MG63 (cell line): ENCODE measurements around the gene TRABD2B. TPM values are rescaled to one million over a fixed set of nuclear protein-coding genes. Genes with fewer than 3 reads are reported as not detected.
A peak's percentile ranks its signal among the peaks of the same experiment; 100 is the strongest.

ENCODE experiments used
- DNase-seq: peaks from one replicate; pipeline ENCODE4 v3.0.0-alpha.2; 2020
- H3K27me3 ChIP-seq: fragments of 250-450 bp; sonication (Bioruptor Pico); 2 replicates; pipeline ENCODE4 v1.5.1; 2020; ENCODE audit warnings: mild to moderate bottlenecking, moderate library complexity
- H3K36me3 ChIP-seq: fragments of 250-450 bp; sonication (Bioruptor Pico); 2 replicates; pipeline ENCODE4 v1.5.1; 2020; ENCODE audit warnings: mild to moderate bottlenecking, moderate library complexity
- H3K4me3 ChIP-seq: fragments of 250-450 bp; sonication (Bioruptor Pico); 2 replicates; pipeline ENCODE4 v1.5.1; 2020; ENCODE audit warnings: mild to moderate bottlenecking, moderate library complexity
- H3K9me3 ChIP-seq: fragments of 250-450 bp; sonication (Bioruptor Pico); 2 replicates; pipeline ENCODE4 v1.5.1; 2020; ENCODE audit warnings: mild to moderate bottlenecking, moderate library complexity
- total RNA-seq: library from RNA; depleted of rRNA; stranded (reverse); fragments of >200 nt; shearing (Covaris generic); gene quantifications from 2 replicates; pipeline ENCODE4 v1.2.3, GENCODE V29; 2014; ENCODE audit warnings: low replicate concordance

The TRABD2B gene
- total RNA-seq, 1 experiment from 2014 or later = 1.7 TPM

DNA sequence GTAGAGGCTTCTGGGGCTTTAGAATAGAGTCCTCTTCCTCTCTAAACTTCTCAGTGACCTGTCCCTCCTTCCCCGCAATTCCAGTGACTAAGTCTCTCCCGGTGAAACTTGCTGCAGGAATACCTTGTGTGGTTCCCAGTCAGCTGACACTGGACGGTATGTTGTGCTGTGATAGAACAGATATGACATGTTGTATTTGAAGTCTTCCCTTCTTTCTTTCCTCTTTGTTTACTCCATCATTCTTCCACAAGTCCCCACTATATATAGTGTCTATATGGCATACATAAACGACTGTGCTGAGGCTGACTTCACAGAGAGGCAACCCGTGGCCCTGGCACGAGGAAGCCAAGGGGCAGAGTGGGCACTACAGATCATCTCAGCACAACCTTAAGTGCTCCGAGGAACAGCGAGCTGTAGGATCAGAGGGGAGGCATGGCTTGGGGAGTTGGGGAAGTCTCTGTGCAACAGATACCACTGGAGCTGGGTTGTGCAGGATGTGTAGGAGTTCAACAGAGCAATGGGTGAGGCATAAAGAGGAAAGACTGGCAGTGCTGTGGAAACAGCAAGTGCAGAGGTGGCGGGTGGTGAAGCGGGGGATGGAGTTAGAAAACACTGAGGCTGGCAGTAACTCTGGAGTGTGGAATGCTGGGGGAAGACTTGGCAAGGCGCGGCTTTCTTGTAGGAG is 237.8 kb downstream of the TRABD2B start:
- Histone ChIP-seq H3K9me3 (no peaks in the 10 kb centered on the region), H3K36me3 (0 out of 2 replicates have a peak, but pooled peaks cover 3% of the 10 kb centered on the region), H3K27me3 (no peaks in the 10 kb centered on the region), H3K4me3 (no peak overlapping the region)
- DNase-seq = no peak

GRCh38 chr1:47758341-47759250 is 238.6 kb downstream of the TRABD2B start:
- no peak overlapping the region for H3K4me3 ChIP-seq
- no peaks in the 10 kb centered on the region for H3K9me3 ChIP-seq
- 0 out of 2 replicates have a peak, but pooled peaks cover 3% of the 10 kb centered on the region for H3K36me3 ChIP-seq
- no peaks in the 10 kb centered on the region for H3K27me3 ChIP-seq
- peak; percentile 17 for DNase-seq

DNA sequence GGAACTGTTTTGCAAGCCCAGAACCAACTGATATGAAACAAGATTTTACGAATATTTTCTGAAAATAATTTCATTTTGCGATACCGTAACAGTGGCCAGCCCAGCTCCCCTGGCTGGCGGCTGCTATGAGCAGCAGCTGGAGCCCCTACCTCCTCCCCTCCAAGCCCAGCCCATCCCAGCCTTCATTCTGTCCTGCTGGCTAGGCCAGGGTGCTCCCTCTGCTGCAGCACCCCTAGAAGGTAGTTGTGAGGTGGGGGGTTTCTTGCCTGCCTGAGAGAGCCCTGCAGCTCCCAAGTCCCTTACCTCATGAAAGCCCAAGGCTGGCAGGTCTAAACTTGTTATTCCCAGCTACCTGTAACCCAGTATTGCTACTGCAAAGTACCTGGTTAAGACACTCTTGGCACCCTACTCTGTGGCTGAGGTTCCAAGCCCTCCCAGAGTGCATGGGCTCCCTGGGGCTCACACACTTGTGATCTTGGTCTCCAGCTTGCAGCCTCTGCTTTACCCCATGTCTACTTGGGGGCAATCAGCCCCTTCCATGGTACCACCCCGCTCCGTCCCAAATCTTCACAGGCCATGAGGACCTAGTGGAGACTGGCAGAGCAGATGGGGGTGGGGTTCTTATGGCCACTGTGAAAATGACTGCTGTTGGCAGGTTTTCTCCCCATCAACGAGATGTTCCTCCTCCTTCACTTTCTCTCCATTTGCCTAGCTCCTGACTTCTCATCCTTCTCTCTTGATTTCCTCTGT is 239.8 kb downstream of the TRABD2B start:
- Histone ChIP-seq H3K9me3 (no peaks in the 10 kb centered on the region), H3K27me3 (no peaks in the 10 kb centered on the region), H3K36me3 (0 out of 2 replicates have a peak, but pooled peaks cover 3% of the 10 kb centered on the region), H3K4me3 (no peak overlapping the region)
- DNase-seq = no peak

DNA sequence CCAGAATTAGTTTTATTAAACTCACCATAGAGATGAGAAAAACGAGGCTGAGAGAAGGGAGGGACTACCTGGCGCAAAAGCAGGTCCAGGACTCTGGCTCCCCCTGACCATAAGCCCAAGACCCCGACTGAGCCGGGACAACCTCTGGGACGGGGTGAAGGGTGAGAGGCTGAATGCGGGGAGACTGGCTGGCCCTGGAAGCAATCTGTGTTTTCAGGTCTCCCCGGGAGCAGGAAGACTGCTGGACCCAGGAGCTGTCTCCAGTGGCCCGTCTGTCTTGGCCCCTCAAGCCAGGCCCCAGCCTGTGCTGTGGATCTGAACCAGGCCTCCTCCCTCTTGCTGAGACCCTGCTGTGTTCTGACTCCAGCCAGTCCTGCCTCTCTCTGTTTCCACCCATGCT is 240.8 kb downstream of the TRABD2B start:
- Histone ChIP-seq H3K27me3 (no peaks in the 10 kb centered on the region), H3K36me3 (no peaks in the 10 kb centered on the region), H3K9me3 (no peaks in the 10 kb centered on the region), H3K4me3 (no peak overlapping the region)
- no peak for DNase-seq

- Histone ChIP-seq H3K27me3 (no peaks in the 10 kb centered on the region), H3K4me3 (no peak overlapping the region), H3K9me3 (no peaks in the 10 kb centered on the region), H3K36me3 (no peaks in the 10 kb centered on the region)
- peak; percentile 46 for DNase-seq
Measured at GRCh38 chr1:47756006-47756405, 241.2 kb downstream of the TRABD2B start.

- H3K9me3 ChIP-seq = no peaks in the 10 kb centered on the region
- H3K4me3 ChIP-seq = no peak overlapping the region
- DNase-seq = no peak
- no peaks in the 10 kb centered on the region for H3K27me3 ChIP-seq
- no peaks in the 10 kb centered on the region for H3K36me3 ChIP-seq
Measured at GRCh38 chr1:47755101-47755990, 241.8 kb downstream of the TRABD2B start.

DNA sequence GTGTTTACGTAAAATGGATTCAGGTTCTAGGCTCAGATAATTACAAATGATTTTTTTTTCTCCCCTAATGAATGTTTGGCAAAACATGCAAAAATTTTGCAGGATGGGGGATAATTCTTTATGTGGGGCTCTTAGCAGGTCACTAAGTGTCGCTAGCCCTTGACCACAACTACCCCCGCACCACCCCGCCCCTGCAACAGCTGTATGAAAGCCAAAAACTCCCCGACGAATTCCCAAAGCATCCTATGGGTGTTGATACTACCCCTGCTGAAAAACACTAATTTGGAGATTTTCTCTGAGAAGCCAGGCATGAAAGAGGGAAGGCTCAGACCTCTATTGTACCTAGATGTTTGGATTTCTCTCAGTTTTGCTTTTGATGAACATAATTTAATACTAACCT is 243.0 kb downstream of the TRABD2B start:
- no peak for DNase-seq
- Histone ChIP-seq H3K36me3 (no peaks in the 10 kb centered on the region), H3K4me3 (no peak overlapping the region), H3K27me3 (no peaks in the 10 kb centered on the region), H3K9me3 (no peaks in the 10 kb centered on the region)

- H3K4me3 ChIP-seq = no peak overlapping the region
- no peaks in the 10 kb centered on the region for H3K9me3 ChIP-seq
- no peaks in the 10 kb centered on the region for H3K27me3 ChIP-seq
- H3K36me3 ChIP-seq = no peaks in the 10 kb centered on the region
- DNase-seq = no peak
Measured at GRCh38 chr1:47753808-47754207, 243.4 kb downstream of the TRABD2B start.

- no peaks in the 10 kb centered on the region for H3K9me3 ChIP-seq
- H3K36me3 ChIP-seq = no peaks in the 10 kb centered on the region
- no peak overlapping the region for H3K4me3 ChIP-seq
- DNase-seq = no peak
- H3K27me3 ChIP-seq = no peaks in the 10 kb centered on the region
Measured at GRCh38 chr1:47752559-47752958, 244.6 kb downstream of the TRABD2B start.

DNA sequence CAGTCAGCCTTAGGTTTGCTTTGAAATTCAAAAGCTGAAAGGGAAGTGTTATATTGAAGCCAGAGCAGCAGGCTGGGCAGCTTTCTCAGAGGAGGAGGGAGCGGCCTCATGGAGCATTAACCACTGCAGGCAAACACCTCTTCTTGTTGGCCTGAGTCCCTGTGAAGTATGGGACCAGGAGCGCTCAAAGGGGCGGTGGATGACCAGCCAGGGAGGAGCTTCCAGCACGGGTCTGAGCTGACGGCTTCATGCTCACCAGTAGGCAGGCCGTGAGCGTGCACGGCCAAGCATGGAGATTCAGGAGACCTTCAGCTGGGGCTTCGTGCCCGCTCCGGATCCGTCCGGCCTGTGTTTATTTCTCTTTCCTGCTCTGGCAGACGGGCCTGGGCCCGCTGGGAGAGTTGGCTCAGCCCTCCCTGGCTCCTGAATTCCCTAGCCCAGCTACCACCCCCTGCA is 245.2 kb downstream of the TRABD2B start:
- Histone ChIP-seq H3K36me3 (no peaks in the 10 kb centered on the region), H3K9me3 (no peaks in the 10 kb centered on the region), H3K4me3 (no peak overlapping the region), H3K27me3 (no peaks in the 10 kb centered on the region)
- no peak for DNase-seq

DNA sequence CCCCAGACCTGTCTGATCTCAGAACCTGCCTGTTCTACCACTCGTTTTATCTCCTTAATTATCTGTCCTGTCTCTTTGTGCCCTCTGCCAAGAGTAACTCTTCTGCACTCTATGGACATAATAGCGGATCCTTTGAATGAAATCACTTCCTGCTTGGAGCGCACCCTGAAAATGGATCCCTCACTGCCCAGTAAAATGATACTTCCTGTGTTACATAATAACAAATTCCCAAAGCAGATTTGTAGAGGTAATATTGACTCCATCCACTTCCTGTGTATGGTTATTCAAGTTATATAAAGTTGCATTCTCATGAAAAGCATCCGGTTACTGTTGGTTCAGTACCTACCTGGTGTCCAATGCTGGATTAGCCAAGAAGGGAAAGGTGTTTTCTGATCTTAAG is 246.0 kb downstream of the TRABD2B start:
- Histone ChIP-seq H3K36me3 (no peaks in the 10 kb centered on the region), H3K27me3 (no peaks in the 10 kb centered on the region), H3K4me3 (no peak overlapping the region), H3K9me3 (no peaks in the 10 kb centered on the region)
- no peak for DNase-seq

- H3K36me3 ChIP-seq = no peaks in the 10 kb centered on the region
- no peak for DNase-seq
- no peaks in the 10 kb centered on the region for H3K27me3 ChIP-seq
- H3K9me3 ChIP-seq = peaks cover 4% of the 10 kb centered on the region
- H3K4me3 ChIP-seq = no peak overlapping the region
Measured at GRCh38 chr1:47745715-47746609, 251.2 kb downstream of the TRABD2B start.

DNA sequence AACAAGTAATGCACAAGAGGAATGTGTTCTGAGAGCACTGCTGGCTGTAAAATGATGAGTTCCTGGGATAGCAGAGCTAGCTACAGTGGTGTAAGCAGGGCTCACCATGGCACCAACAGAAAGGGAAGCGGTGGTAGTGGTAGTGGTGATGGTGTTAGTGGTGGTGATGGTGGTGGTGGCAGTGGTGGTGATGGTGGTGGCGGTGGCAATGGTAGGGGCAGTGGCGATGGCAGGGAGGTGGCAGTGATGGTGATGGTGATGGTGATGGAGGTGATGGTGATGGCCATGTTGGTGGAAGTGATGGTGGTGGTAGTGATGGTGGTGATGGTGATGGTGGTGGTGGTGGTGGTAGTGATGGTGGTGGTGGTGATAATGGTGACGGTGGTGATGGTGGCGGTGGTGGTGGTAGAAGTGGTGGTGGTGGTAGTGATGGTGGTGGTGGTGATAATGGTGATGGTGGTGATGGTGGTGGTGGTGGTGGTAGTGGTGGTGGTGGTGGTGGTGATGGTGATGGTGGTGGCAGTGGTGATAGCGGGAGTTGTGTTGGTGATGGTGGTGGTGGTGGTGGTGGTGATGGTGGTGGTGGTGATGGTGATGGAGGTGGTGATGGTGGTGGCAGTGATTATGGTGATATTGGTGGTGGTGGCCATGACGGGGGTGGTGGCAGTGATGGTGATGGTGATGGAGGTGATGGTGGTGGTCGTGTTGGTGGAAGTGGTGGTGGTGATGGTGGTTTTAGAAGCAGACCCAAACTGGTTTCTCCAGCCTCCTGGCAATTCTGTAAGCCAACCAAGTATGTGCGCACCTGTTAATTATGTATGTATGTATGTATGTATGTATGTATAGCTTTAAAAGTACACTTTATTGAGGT is 254.1 kb downstream of the TRABD2B start:
- no peaks in the 10 kb centered on the region for H3K36me3 ChIP-seq
- no peak overlapping the region for H3K4me3 ChIP-seq
- DNase-seq = no peak
- H3K9me3 ChIP-seq = peaks cover 4% of the 10 kb centered on the region
- no peaks in the 10 kb centered on the region for H3K27me3 ChIP-seq

- Histone ChIP-seq H3K36me3 (no peaks in the 10 kb centered on the region), H3K9me3 (peaks cover 4% of the 10 kb centered on the region), H3K27me3 (peaks cover 3% of the 10 kb centered on the region), H3K4me3 (no peak overlapping the region)
- peak; percentile 56 for DNase-seq
Measured at GRCh38 chr1:47738560-47739182, 258.5 kb downstream of the TRABD2B start.
